Activated naive CD8-positive, alpha-beta T cell treated with anti-CD3 and anti-CD28 coated beads, Interleukin-2, amount 10 ng/mL, durations not matched to agents 7 days and 5 days (primary cell): Measurements from ENCODE around the gene SEMA4C. TPM values are rescaled to one million over a fixed set of nuclear protein-coding genes. Genes with fewer than 3 reads are reported as not detected.

Experiments used
- ATAC-seq: fragments of 150-1000 bp; cut with Tn5 transposase; one replicate; pipeline ENCODE4 v1.10.0; 2021; ENCODE audit warnings: low read depth, moderate library complexity
- POLR2A ChIA-PET: fragments of 350-600 bp; sonication (Branson Sonifier 250); formaldehyde crosslinking; loops from one replicate; lab custom pipeline; 2021; ENCODE audit warnings: antibody characterized with exemption; lab: Charles Lee
- DNase-seq: peaks from one replicate; pipeline ENCODE4 v3.0.0; 2021
- H3K27ac Mint-ChIP-seq: one replicate; pipeline ENCODE4 v1.8.0; 2022; ENCODE audit warnings: mild to moderate bottlenecking, mixed read lengths
- H3K27me3 Mint-ChIP-seq: one replicate; pipeline ENCODE4 v1.8.0; 2022; ENCODE audit warnings: mild to moderate bottlenecking, moderate library complexity, mixed read lengths
- H3K36me3 Mint-ChIP-seq: one replicate; pipeline ENCODE4 v1.8.0; 2021; ENCODE audit warnings: mild to moderate bottlenecking, mixed read lengths
- H3K4me1 Mint-ChIP-seq: one replicate; pipeline ENCODE4 v1.8.0; 2021; ENCODE audit warnings: mixed read lengths
- H3K4me3 Mint-ChIP-seq: one replicate; pipeline ENCODE4 v1.8.0; 2022; ENCODE audit warnings: mild to moderate bottlenecking, moderate library complexity, mixed read lengths
- H3K9me3 Mint-ChIP-seq: one replicate; pipeline ENCODE4 v1.8.0; 2021; ENCODE audit warnings: mixed read lengths
- total RNA-seq, 2 experiments: library from RNA; stranded (reverse); gene quantifications; one replicate each; pipeline ENCODE4 v1.2.3, GENCODE V29; 2021

SEMA4C gene
- total RNA-seq, 2 experiments from 2014 or later = 28.8 to 30.6 TPM

GRCh38 chr2:96873651-96874096 lies 3.8 kb upstream of the SEMA4C start:
- H3K36me3 Mint-ChIP-seq = no peaks in the 10 kb centered on the region
- no peak overlapping the region for H3K27ac Mint-ChIP-seq
- H3K9me3 Mint-ChIP-seq = no peaks in the 10 kb centered on the region
- H3K4me1 Mint-ChIP-seq = peaks cover 19% of the 10 kb centered on the region
- no peak for DNase-seq
- peaks cover 4% of the 10 kb centered on the region for H3K27me3 Mint-ChIP-seq
- POLR2A ChIA-PET = no interaction called here
- no peak overlapping the region for H3K4me3 Mint-ChIP-seq
- no peak for ATAC-seq

- Mint-ChIP-seq H3K4me3 (no peak overlapping the region), H3K27me3 (peaks cover 4% of the 10 kb centered on the region), H3K4me1 (peaks cover 22% of the 10 kb centered on the region), H3K9me3 (no peaks in the 10 kb centered on the region), H3K36me3 (peaks cover 2% of the 10 kb centered on the region), H3K27ac (no peak overlapping the region)
- DNase-seq (no peak), ATAC-seq (no peak)
- POLR2A ChIA-PET = no interaction called here
Observed at GRCh38 chr2:96872591-96873349, 2.9 kb upstream of the SEMA4C start.

GRCh38 chr2:96870626-96871255 lies 861 bp upstream of the SEMA4C start:
- Mint-ChIP-seq H3K27ac (peak overlapping the region; percentile 80), H3K4me3 (peak overlapping the region; percentile 77), H3K27me3 (peaks cover 6% of the 10 kb centered on the region), H3K9me3 (no peaks in the 10 kb centered on the region), H3K36me3 (peaks cover 3% of the 10 kb centered on the region), H3K4me1 (peaks cover 30% of the 10 kb centered on the region)
- POLR2A ChIA-PET = interaction anchor here (0.8 to 3.5 kb wide), 4 partner anchors 10 to 92 kb away, joined by 4 to 41 read pairs (median 4); partner anchors contain the start of gene ANKRD39
- DNase-seq = peak; percentile 72
- ATAC-seq = peak; percentile 27

GRCh38 chr2:96869281-96869821 lies 529 bp downstream of the SEMA4C start:
- Mint-ChIP-seq H3K36me3 (peaks cover 3% of the 10 kb centered on the region), H3K27ac (no peak overlapping the region), H3K4me1 (peaks cover 31% of the 10 kb centered on the region), H3K27me3 (peaks cover 4% of the 10 kb centered on the region), H3K9me3 (no peaks in the 10 kb centered on the region), H3K4me3 (no peak overlapping the region)
- DNase-seq = no peak
- peak; percentile 8 for ATAC-seq
- POLR2A ChIA-PET = interaction anchor here (1.0 to 3.5 kb wide), 10 partner anchors 9 to 94 kb away, joined by 3 to 41 read pairs (median 8); partner anchors contain the start of gene ANKRD39

- DNase-seq (peak; percentile 77), ATAC-seq (peak; percentile 58)
- Mint-ChIP-seq H3K36me3 (peaks cover 3% of the 10 kb centered on the region), H3K4me1 (peaks cover 29% of the 10 kb centered on the region), H3K27ac (peak overlapping the region; percentile 81), H3K27me3 (peaks cover 1% of the 10 kb centered on the region), H3K4me3 (peak overlapping the region; percentile 85), H3K9me3 (no peaks in the 10 kb centered on the region)
- POLR2A ChIA-PET = interaction anchor here (0.6 to 3.5 kb wide), 15 partner anchors 9 to 244 kb away, joined by 3 to 41 read pairs (median 5); partner anchors contain the start of genes ANKRD36 and ANKRD39
Observed at GRCh38 chr2:96868555-96869280, 1.2 kb downstream of the SEMA4C start.

- H3K27ac Mint-ChIP-seq = peak overlapping the region; percentile 81
- peaks cover 7% of the 10 kb centered on the region for H3K36me3 Mint-ChIP-seq
- ATAC-seq = no peak
- H3K4me3 Mint-ChIP-seq = peak overlapping the region; percentile 85
- DNase-seq = peak; percentile 51
- no peaks in the 10 kb centered on the region for H3K9me3 Mint-ChIP-seq
- peaks cover 1% of the 10 kb centered on the region for H3K27me3 Mint-ChIP-seq
- H3K4me1 Mint-ChIP-seq = peaks cover 29% of the 10 kb centered on the region
- POLR2A ChIA-PET = interaction anchor here (0.6 to 3.5 kb wide), 13 partner anchors 8 to 245 kb away, joined by 3 to 41 read pairs (median 5); partner anchors contain the start of genes ANKRD36 and ANKRD39
Observed at GRCh38 chr2:96867756-96868554, 1.9 kb downstream of the SEMA4C start.

- Mint-ChIP-seq H3K4me1 (peaks cover 27% of the 10 kb centered on the region), H3K27ac (peak overlapping the region; percentile 81), H3K9me3 (no peaks in the 10 kb centered on the region), H3K36me3 (peaks cover 8% of the 10 kb centered on the region), H3K27me3 (peaks cover 1% of the 10 kb centered on the region), H3K4me3 (peak overlapping the region; percentile 85)
- DNase-seq (no peak), ATAC-seq (no peak)
- POLR2A ChIA-PET = interaction anchor here (2.2 to 3.5 kb wide), 3 partner anchors 9 to 96 kb away, joined by 10 to 41 read pairs (median 20); partner anchors contain the start of gene ANKRD39
Observed at GRCh38 chr2:96866986-96867755, 2.7 kb downstream of the SEMA4C start.

- H3K27ac Mint-ChIP-seq = peak overlapping the region; percentile 72
- H3K9me3 Mint-ChIP-seq = no peaks in the 10 kb centered on the region
- H3K27me3 Mint-ChIP-seq = peaks cover 1% of the 10 kb centered on the region
- DNase-seq = no peak
- POLR2A ChIA-PET = no interaction called here
- H3K36me3 Mint-ChIP-seq = peaks cover 9% of the 10 kb centered on the region
- H3K4me1 Mint-ChIP-seq = peaks cover 28% of the 10 kb centered on the region
- peak overlapping the region; percentile 44 for H3K4me3 Mint-ChIP-seq
- ATAC-seq = no peak
Observed at GRCh38 chr2:96866586-96866985, 3.3 kb downstream of the SEMA4C start.

- DNase-seq (no peak), ATAC-seq (no peak)
- H3K4me1 Mint-ChIP-seq = peaks cover 28% of the 10 kb centered on the region
- no peak overlapping the region for H3K4me3 Mint-ChIP-seq
- H3K9me3 Mint-ChIP-seq = no peaks in the 10 kb centered on the region
- peaks cover 1% of the 10 kb centered on the region for H3K27me3 Mint-ChIP-seq
- POLR2A ChIA-PET = no interaction called here
- H3K36me3 Mint-ChIP-seq = peaks cover 9% of the 10 kb centered on the region
- no peak overlapping the region for H3K27ac Mint-ChIP-seq
Observed at GRCh38 chr2:96866149-96866548, 3.7 kb downstream of the SEMA4C start.

- Mint-ChIP-seq H3K36me3 (peaks cover 9% of the 10 kb centered on the region), H3K4me3 (no peak overlapping the region), H3K27me3 (peaks cover 1% of the 10 kb centered on the region), H3K27ac (no peak overlapping the region), H3K9me3 (no peaks in the 10 kb centered on the region), H3K4me1 (peaks cover 23% of the 10 kb centered on the region)
- POLR2A ChIA-PET = no interaction called here
- no peak for ATAC-seq
- no peak for DNase-seq
Observed at GRCh38 chr2:96865654-96866053, 4.2 kb downstream of the SEMA4C start.

- ATAC-seq (no peak), DNase-seq (no peak)
- POLR2A ChIA-PET = no interaction called here
- Mint-ChIP-seq H3K27ac (no peak overlapping the region), H3K4me3 (no peak overlapping the region), H3K36me3 (peaks cover 13% of the 10 kb centered on the region), H3K27me3 (peaks cover 1% of the 10 kb centered on the region), H3K4me1 (peaks cover 26% of the 10 kb centered on the region), H3K9me3 (no peaks in the 10 kb centered on the region)
Observed at GRCh38 chr2:96864343-96865091, 5.4 kb downstream of the SEMA4C start.
